NCI-H146 (cell line): ENCODE results near the gene HRH2.
"Not testable (repeated sequence)": the region's sequence is repeated elsewhere in the genome, so short reads cannot be mapped to it uniquely, and the experiment has no call there.

ENCODE experiments used
- DNase-seq: peaks from one replicate; lab custom pipeline; 2025; lab: John Stamatoyannopoulos, UW

HRH2 gene

DNA sequence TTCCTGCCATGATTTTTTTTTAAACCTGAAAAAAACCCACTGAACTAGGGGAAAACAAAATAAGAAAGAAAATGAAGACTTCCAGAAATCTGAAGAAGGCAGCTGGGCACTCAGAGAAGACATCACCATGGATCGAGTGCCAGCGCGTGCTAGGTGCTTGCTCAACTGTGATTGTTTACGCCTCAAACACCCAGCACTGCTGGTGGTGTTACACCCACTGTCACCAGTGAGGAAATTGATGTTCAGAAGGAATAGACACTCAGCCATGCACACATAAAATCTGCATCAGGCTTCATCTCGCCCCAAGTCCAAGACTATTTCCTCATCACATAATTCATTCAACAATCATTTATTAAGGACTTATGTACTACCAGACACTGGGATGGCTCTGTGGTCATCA, 82.1 kb downstream of the HRH2 start:
- DNase-seq = no peak

DNA sequence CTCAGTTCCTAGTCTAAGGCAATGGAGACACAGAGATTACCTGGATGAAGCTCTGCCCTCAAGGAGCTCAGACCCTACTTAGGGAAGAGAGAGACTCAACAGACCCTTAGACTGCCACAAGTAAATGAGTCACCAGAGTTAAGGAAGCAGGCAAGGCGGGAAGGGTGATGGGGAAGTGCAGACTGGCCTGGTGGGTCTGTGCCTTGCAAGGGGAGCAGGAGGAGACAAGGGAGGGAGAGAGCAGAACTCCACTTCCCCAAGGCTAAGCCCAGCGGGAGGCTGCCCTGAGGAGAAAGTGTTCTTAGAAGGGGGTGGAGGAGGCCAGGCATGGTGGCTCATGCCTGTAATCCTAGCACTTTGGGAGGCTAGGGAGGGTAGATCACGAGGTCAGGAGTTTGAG, 83.7 kb downstream of the HRH2 start:
- DNase-seq = no peak

DNA sequence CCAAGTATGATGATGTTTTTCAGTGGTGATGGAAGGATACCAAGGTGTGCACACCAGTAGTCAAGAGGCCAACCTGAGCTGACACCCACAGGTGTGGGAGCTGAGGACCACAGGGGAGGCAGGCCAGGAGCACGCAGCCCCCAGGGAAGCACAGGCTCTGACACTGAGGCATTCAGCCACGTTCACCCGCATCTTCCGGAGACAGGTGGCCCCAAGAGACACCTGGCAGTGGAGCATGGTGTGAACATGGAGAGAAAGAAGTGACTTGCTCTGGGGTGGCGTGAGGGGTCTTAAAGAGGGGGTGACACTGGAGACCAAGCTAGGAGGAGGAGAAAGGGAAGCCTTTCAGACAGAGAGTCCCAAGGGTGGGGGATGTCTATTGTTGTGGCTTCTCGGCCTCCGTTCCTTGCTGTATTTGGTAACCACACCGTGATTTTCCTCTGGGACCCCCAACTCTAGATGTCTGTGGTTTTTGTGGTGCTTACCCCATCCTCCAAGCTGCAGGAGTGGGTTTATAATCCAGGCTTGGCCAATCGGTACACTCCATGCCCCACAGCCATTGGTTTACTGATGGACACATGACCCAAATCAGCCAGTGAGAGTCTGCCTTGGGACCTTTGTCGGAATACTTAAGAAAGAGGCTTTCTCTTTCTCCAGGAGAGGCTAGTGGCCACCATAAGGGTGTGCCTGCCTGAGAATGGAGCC, 84.6 kb downstream of the HRH2 start:
- no peak for DNase-seq

DNA sequence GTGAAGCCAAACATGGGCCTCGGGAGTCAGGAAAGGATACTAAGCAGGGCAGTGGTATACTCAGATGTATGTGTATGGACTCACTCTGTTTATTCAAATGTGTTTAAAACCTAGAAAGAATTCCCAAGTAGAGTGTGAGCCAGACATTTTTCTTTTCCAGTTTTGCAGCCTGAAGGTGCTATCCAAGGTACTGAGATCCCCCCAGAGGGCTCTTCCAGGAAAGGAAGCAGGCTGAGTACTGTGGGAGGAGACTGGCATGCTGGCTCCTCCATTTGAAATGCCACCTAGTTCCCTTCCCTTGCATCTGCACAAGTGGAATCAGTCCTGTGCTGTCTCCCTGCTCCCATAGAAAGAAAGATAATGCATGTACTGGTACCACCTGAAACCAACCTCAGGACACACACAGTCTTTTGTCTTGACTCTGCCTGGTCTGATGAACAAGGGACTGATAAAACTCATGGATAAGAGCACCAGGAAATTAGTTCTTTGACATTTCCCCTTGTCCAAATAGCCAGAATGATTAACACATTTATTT, 85.9 kb downstream of the HRH2 start:
- DNase-seq = no peak

DNA sequence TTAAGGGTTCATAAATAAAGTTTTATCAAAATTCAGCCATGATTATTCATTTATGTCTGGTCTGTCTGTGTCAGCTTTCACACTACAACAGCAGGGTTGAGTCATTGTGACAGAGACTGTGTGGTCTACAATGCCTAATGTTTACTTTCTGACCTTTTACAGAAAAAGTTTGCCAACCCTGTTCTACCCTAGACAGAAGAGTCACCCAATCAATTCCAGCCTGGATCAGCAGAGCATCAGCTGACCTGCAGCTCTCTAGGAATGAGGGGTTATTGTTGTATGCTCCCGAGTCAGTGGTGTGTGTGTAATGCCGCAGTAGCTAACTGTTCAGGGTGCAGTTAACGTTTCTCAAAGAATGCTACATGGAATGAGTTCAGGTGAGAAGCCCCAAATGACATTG, 87.3 kb downstream of the HRH2 start:
- DNase-seq = no peak

DNA sequence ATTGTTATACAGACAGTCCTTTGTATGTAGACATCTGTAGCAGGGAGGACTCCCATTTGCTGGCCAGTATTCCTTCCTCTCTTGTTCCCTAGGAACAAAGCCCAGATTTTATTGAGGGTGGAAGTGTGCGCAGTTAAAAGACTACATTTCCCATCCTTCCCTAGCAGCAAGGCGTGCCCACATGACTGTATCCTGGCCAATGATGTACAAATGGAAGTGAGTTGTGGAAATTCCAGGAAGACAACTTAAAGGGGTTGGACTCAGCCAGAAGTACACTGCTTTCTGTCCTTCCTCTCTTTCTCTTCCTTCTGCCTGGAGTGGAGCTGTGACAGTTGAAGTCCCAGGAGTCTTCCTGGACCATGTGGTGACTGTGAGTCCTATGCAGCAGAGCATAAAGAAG, 89.0 kb downstream of the HRH2 start:
- peak; percentile 8 for DNase-seq

DNA sequence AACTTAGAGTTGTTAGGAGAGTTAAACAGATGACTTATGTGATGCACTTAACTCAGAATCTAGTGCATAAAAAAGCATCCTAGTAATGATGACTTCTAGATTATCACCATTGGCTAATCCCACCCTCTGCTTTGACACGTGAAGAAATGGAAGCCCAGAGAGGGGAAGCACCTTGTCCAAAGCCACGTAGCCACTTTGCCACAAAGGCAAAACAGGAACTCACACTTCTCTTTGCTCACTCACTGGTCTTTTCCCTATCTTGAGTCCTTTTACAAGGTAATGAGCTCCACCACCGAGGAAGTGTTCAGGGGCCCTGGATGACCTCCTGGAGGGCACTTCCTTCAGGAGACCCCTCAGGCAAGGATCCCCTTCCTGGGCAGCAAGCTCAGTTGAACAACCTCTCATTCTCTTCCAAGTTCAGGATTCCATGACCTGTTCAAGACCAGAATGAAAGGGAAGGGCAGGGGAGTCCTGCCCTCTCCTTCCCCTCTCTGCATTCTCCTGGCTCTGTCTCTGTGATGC, 89.7 kb downstream of the HRH2 start:
- no peak for DNase-seq

DNA sequence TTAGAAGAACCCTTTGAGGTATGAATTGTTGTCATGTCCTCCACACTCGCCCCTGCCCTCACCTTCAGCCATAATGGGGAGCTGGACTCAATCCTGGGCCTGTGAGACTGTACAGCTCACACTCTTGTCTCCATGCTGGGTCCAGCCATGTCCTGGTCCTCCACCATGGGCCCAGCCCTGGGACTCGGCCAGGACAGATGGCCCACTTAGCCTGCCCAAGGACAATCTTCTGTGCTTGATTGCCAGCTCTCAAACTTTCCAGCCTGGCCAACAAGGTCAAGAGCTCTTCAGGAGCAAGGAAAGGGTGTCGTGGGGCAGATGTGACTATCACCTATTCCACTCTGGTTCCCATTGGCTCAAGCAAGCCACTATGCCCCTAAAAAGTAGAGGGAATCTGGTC, 90.8 kb downstream of the HRH2 start:
- no peak for DNase-seq

DNA sequence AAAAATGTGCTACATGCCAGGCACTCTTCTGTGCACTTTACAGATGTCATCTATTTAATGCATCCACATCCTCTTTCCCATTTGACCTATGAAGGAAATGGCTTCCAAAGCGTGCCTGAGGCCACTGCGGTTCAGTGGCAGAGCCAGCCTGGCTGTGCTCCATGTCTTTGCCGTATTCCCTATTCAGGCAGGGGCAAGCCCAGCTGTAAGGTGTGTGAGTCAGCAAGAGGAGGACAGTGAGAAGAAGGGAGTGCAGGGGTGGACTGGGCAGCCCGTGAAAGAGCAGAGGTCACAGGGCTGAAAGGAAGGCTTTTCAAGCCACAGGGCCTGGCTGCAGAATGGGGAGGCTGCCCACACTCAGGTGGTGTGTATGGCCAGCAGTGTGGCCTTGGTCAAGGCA, 91.7 kb downstream of the HRH2 start:
- DNase-seq = no peak

DNA sequence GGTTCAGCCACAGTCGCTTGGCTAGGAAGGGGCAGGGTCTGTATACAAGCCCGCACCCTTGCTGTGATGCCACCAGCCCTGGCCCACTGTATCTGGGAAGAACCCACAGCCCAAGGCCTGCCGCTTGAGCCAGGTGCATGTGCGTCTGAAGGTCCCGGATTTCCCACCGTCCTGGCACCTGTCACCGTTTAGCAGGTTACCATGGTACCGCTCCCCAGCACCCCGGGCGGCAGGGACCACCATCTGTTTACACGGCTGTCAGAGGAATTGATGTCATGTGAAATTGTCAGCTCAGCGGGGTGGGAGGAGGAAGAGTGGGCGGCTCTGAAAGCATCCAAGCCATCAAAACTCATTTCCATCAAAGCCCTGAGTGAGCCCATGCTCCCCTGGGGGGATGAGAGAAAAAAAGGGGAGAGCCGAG, 92.7 kb downstream of the HRH2 start:
- peak; percentile 91 for DNase-seq

DNA sequence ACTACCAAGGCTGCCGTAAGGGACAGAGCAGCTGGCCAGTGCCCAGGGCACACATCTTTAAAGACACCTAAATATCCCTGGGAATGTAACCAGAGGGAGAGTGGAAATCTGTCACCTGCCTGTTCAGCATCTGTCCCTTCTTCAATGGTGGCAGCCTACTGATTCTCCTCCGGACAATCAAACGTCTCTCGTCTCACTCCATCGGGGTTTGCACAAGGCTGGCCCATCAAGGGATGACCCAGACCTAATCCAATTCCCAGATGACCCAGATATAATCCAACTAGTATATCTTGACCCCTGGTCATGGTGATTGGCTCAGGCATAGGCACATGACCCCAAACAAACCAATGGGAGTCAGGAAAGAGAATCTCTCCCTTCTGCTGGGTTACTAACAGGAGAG, 93.5 kb downstream of the HRH2 start:
- no peak for DNase-seq

DNA sequence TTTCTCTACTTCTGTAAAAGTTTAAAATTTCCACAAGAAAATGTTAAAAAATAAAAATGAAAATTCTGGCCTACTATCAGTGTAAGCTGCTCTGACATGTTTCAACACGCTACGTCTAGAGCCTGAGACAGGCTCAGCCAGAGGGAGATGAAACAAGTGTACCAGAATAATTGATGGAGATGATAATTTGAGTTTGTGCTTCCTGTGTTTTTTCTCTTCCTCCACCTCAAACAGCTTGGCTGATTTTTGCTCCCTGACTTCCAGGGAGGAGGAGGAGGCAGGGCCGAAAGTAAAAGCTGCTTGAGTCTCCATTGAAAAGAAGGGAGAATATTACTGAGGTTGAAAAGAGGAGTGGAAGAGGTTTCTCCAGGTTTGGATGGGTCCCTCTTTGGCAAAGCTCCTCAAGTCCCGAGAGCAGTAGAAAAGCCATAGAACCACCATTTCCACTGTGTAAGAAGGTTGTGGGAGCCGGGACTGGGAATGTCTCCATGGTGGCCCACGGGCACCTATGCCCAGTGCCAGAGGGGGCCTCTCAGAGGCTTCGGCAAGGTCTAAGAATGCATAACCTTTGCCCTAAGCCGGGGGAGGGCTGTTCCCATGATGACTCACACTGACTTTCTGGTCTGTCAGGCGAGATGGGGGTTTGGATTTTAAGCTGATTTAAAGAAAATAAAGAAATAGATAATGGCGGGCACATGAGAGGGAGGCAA, 95.1 kb downstream of the HRH2 start:
- no peak for DNase-seq

DNA sequence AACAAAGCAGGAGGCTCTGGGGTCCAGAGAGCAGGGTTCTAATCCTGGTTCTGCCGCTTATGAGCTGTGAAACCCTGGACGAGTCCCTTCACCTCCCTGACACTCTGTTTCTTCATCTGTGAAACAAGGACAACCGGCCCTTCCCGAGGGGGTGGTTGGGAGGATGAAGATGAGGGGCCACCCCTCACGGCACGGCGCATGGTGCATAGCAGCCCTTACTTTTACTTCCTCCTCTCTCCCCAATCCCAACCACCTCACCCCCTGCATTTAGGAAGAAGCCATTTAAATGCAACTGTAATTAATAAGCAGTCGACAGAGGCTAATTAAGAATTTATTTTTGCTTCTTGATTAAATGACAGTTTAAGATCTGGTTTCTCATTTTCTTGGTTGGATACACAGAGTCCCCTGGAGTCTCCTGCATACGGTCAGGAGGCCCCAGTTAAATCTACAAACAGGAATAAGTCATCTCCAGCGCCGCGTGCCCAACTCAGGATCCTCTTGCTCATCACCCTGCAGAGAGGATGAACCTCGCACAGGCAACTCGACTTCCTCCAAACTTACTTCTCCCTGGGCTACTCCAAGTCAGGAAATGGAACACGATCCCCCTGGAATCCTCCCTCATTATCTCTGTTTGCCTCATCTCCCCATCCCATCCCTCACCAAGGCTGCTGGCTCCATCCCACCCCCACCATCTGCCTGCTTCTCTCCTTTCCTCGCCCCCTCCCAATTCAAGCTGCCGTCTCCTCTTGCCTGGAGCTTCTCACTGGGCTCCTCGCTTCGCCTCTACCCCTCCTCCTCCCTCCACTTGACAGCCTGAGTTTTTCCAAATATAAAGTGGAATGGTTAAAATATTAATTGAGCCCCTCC, 95.9 kb downstream of the HRH2 start:
- DNase-seq = no peak

DNA sequence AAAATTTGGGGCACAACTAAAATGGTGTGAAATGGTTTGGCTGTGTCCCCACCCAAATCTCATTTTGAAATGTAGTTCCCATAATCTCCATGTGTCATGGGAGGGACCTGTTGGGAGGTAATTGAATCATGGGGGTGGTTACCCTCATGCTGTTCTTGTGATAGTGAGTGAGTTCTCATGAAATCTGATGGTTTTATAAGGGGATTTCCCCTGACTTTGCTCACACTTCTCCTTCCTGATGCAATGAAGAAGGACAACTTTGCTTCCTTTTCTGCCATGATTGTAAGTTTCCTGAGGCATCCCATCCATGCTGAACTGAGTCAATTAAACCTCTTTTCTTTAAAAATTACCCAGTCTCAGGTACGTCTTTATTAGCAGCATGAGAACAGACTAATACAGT, 102.1 kb downstream of the HRH2 start:
- DNase-seq = not testable (repeated sequence)
